ENCODE data around the gene CFAP157.

The CFAP157 gene

DNA sequence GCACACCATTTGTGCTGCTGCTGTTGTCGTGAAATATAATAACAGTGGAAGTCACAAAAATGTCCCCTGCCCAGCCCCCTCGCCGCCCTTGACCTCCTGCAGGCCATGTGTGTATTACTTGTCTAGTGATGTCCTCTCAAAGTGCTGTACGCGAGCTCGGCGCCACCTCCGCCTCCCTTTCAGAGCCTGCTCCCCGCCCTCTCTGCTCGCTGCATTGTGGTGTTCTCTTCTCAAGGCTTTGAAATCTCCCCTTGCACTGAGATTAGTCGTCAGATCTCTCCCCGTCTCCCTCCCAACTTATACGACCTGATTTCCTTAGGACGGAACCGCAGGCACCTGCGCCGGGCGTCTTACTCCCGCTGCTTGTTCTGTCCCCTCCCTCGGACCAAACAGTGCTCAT, 14.7 kb upstream of the CFAP157 start:
- no peak for DNase-seq (ENCODE audit: low read depth in 2 of 3, low spot score in 1 of 3)

GRCh38 chr9:127693143-127693542, 13.6 kb upstream of the CFAP157 start:
- no peak for DNase-seq (ENCODE audit: low read depth in 2 of 3, low spot score in 1 of 3)

GRCh38 chr9:127693697-127694096, 13.1 kb upstream of the CFAP157 start:
- no peak for DNase-seq (ENCODE audit: low read depth in 2 of 3, low spot score in 1 of 3)

DNA sequence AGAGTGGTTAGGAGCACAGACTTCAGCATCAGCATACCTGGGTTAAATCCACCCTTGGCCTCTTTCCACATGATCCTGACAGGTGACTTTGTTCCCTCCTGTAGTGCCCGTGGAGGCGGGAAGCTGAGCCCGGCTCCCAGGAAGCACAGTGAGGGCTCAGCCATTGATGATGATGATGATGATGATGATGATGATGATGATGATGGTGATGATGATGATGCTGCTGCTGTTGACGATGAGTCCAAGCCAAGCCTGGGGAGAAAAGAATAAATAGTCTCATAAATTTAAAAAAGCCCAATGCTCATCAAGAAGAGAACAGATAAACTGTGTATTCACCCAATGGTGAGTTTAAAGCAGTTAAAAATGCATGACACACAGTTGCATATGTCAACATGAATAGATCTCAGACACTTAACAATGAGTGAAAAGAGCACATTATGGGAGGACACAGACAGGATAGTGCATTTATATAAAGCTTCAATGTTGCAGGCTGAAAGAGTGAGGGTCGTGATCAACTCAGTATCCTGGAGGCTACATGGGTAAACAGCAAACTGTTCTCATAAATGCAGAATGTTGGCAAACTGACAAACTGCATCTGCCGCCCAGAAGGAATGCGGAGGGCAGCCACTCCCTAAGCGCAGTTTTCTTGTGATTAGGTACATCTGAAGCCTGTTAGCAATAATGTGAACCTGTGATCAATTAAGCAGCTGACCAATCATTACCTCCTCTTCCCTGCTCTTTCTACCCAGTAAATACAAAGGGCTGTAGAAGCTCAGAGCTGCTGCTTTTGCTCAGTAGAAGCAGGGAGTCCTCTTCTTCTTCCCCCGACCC, 11.7 kb upstream of the CFAP157 start:
- no peak for DNase-seq (ENCODE audit: low read depth in 2 of 3, low spot score in 1 of 3)

GRCh38 chr9:127697575-127697974, 9.2 kb upstream of the CFAP157 start:
- DNase-seq (ENCODE audit: low read depth in 2 of 3, low spot score in 1 of 3) = no peak

DNA sequence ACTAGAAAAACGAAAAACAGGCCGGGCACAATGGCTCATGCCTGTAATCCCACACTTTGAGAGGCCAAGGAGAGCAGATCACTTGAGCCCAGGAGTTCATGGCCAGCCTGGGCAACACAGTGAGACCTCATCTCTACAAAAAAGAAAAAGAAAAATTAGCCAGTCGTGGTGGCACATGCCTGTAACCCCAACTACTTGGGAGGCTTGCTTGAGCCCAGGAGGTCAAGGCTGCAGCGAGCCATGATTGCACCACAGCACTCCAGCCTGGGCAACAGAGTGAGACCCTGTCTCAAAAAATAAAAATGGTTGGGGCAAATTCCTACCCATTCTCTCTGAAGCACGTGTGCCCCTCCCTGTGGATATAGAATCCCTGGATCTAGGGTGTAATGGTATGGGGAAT, 8.4 kb upstream of the CFAP157 start:
- DNase-seq (ENCODE audit: low read depth in 2 of 3, low spot score in 1 of 3) = no peak

DNA sequence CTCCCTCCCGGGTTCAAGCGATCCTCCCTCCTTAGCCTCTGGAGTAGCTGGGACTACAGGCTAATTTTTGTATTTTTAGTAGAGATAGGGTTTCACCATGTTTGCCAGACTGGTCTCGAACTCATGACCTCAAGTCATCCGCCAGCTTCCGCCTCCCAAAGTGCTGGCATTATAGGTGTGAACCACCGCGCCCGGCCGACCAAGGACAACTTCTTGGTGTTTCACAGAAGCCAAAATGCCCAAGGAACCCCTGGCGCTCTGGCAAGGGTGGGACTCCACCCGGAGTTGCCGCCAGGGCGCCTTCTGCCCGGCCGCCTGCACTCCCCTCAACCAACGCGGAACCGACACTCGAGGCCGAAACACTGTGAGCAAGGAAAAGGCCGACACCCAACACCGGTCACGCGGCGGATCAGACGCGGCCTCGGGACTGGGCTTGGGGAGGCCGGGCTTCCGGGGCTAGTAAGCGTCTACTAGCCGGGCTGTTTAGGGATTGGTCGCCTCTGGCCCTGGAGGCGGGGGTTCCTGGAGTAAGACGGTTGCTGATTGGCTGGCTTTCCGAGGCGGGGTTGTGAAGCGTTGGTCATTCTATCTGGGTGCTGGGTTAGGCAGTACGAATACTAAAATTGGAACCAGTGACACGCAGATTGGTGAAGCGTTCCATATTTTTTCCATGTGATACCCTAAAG, 7.7 kb upstream of the CFAP157 start:
- peak; percentile 82 to 87 (median 84) for DNase-seq (ENCODE audit: low read depth in 2 of 3, low spot score in 1 of 3)

DNA sequence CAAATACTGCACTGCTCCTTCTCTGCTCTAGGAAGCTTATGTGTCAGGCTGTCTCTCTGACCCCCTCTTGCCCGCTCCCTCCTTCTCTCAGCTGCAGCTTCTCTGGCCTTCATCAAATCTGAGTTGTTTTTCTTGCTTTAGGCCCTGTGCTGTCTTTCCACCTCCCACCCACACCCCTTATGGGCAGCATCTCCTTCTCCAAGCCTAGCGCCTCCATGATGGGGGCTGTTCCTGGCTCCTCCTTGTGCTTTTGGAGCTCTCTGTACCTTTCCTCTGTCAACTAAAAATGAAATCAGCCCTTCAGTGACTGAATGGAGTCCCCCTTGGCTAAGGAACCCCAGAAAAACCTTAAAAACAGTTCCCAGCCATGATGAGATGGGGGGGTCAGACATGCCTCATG, 6.6 kb upstream of the CFAP157 start:
- no peak for DNase-seq (ENCODE audit: low read depth in 2 of 3, low spot score in 1 of 3)

DNA sequence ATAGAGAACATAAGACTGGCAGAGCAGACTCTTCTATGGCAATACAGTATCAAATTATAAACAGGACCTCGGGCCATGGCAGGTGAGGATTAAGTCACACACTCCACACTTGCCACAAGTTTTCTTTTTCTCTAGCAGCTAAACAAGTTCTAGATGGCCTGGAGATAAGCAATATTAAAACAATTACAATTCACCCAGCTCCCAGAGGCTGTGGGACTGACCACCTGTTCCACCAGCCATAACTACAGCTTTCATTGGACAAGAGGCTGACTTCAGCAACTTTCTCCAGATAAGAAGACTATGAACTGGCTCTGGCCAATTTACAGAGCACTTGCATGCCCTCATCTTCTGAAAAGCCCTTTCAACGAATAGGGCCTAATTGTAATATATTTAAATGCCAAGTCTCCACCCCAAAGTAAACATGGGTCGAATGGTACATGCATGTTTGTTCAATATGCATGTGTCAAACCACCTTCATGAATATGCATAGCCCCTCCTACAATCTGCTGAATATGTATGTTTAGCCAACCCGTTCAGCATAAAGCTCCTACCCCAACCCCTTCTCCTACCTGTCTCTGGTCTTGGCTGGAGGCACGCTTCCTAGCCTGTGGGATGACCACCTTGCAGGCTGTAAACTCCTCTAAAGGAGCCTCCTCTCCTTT, 6.1 kb upstream of the CFAP157 start:
- DNase-seq (ENCODE audit: low read depth in 2 of 3, low spot score in 1 of 3) = no peak

GRCh38 chr9:127703289-127703946, 3.4 kb upstream of the CFAP157 start:
- no peak for DNase-seq (ENCODE audit: low read depth in 2 of 3, low spot score in 1 of 3)

DNA sequence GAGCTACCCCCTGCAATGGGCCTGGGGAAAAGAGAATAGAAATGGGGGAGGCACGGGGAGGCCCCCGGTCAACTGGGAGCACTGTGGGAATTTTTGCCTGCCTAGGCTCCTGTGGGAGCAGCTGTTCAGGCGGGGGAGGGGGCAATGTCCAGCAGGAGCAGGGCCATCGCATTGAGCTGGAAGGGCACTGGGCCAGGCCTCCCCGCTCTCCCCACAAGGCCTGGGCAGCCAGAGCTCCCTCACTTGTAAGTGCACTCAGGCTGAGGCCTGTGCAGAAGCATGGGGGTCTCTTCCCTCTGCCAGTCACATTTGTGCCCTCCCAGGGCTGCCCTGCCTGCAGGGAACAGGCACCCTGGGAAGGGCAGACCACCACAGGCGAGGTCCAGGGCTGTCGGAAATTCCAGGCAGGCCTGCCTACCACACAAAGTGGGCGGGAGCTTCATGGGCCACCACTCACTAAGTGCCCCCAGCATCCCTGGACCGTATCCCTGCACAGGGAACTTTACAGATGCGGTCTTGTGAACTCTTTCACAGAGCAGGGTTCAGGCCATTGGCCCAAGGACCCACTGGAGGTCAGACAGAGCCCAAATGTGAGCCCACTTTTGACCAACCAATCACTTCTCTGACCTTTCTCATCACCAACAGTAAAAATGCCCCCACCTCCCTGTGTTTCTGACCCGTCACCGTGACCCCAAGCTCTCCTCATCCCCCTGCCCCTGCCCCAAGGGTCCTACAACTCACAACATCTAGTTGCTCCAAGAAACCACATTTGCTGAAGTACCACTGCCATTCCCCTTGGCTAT, 1.0 kb upstream of the CFAP157 start:
- no peak for DNase-seq (ENCODE audit: low read depth in 2 of 3, low spot score in 1 of 3)

GRCh38 chr9:127707766-127708165, 978 bp downstream of the CFAP157 start:
- DNase-seq (ENCODE audit: low read depth in 2 of 3, low spot score in 1 of 3) = peak in 1 of 3 donors; percentile 15

DNA sequence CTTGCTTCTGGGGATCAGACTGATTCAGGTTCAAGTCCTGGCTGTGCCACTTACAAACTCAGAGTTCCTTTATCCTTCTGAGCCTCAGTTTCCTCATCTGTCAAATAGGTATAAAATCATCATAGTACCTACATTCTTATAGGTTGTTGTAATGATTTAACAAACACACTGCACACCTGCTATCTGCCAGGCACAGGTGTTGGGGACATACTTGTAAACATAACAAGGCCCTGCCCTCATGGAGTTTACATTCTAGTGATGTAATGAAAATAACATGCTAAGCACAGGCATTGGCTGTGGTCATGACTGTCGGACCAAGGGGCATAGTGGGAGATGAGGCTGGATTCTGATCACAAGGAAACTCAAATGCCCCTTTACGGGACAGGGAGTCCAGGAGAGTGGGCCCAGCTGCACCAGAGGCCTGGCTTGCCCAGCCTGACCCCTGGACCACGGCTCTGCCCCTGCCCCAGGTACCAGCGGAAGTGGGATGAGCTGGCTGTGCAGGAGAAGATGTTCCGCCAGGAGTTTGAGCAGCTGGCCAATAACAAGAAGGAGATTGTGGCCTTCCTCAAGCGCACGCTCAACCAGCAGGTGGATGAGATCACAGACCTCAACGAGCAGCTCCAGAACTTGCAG, 2.3 kb downstream of the CFAP157 start:
- DNase-seq (ENCODE audit: low read depth in 2 of 3, low spot score in 1 of 3) = no peak

DNA sequence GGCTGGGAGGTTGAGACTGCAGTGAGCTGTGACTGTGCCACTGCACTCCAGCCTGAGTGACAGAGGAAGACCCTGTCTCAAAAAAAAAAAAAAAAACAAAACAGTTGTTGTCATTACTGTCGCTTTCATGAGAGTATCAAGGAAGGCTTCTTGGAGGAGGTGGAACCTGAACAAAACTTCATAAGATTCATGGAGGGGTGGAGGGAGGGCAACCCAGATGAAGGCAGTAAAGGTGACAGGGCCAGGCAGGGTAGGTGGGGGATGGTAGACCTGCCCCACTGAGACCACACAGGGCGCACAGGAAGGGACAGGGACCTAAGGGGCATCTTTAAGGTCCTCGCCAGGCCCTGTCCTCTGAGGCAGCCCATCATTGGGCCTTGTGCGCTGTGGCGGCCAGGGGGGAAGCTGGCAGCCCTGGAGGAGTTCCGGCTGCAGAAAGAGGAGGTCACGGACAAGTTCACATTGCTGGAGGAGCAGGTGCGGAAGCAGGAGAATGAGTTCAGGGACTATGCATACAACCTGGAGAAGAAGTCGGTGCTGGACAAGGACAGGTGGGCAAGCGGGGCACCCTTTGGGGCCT, 3.5 kb downstream of the CFAP157 start:
- DNase-seq (ENCODE audit: low read depth in 2 of 3, low spot score in 1 of 3) = no peak

- DNase-seq (ENCODE audit: low read depth in 2 of 3, low spot score in 1 of 3) = no peak
Observed at GRCh38 chr9:127711226-127711701, 4.5 kb downstream of the CFAP157 start.

DNA sequence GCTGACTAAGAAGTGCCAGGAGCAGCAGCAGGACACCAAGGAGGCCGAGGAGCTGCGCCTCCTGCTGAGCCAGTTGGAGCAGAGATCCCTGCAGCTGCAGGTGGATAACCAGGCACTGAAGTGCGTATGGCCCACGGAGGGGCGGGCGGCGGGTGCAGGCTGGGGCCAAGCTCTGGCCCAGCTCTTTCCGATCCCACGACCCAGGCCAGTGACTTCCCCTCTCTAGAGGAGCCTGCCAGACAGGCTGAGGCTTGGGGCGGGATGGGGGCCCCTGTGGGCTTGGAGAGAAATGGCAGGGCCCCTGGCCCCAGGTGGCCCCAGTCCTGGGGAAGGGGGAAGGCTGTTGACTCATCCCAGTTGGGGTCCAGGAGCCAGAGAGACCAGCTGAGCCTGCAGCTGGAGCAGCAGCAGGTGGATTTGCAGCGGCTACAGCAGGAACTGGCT, 5.1 kb downstream of the CFAP157 start:
- DNase-seq (ENCODE audit: low read depth in 2 of 3, low spot score in 1 of 3) = no peak

- no peak for DNase-seq (ENCODE audit: low read depth in 2 of 3, low spot score in 1 of 3)
Observed at GRCh38 chr9:127712371-127712770, 5.6 kb downstream of the CFAP157 start.

- no peak for DNase-seq (ENCODE audit: low read depth in 2 of 3, low spot score in 1 of 3)
Observed at GRCh38 chr9:127712867-127713266, 6.1 kb downstream of the CFAP157 start.

- DNase-seq (ENCODE audit: low read depth in 2 of 3, low spot score in 1 of 3) = no peak
Observed at GRCh38 chr9:127714020-127714750, 7.4 kb downstream of the CFAP157 start.
